Mesendoderm (in vitro differentiated cells): ENCODE data around the gene SHROOM2.

Experiments used
- DNase-seq: peaks from one replicate; pipeline ENCODE4 v3.0.0; 2013
- H2AK5ac ChIP-seq: 2 replicates; pipeline ENCODE4 v1.6.1; 2013; ENCODE audit warnings: low read length, inconsistent platforms
- H2BK120ac ChIP-seq: 2 replicates; pipeline ENCODE4 v1.6.1; 2013; ENCODE audit warnings: low read depth, mild to moderate bottlenecking, low read length, moderate library complexity, mixed read lengths
- H2BK15ac ChIP-seq: replicated peaks from 2 replicates; pipeline ENCODE4 v1.6.1; 2013; ENCODE audit warnings: low read depth, mild to moderate bottlenecking, moderate library complexity
- H2BK5ac ChIP-seq: 2 replicates; pipeline ENCODE4 v1.6.1; 2013; ENCODE audit warnings: low read length, inconsistent platforms
- H3K18ac ChIP-seq: 2 replicates; pipeline ENCODE4 v1.6.1; 2013; ENCODE audit warnings: mild to moderate bottlenecking, low read length, mixed read lengths
- H3K23ac ChIP-seq: one replicate; pipeline ENCODE4 v1.6.1; 2013; ENCODE audit warnings: low read length
- H3K27ac ChIP-seq: 2 replicates; pipeline ENCODE4 v1.5.1; 2013; ENCODE audit warnings: low read depth, mild to moderate bottlenecking, inconsistent platforms, low read length, moderate library complexity
- H3K27me3 ChIP-seq: 2 replicates; pipeline ENCODE4 v1.6.1; 2013; ENCODE audit warnings: low read length, control low read depth, mild to moderate bottlenecking, inconsistent platforms; ENCODE audit not compliant: insufficient read depth, poor library complexity
- H3K36me3 ChIP-seq: 2 replicates; pipeline ENCODE4 v1.6.1; 2013; ENCODE audit warnings: low read length, inconsistent platforms; ENCODE audit not compliant: control insufficient read depth, insufficient read depth
- H3K4ac ChIP-seq: one replicate; pipeline ENCODE4 v1.6.1; 2013; ENCODE audit warnings: low read depth, mild to moderate bottlenecking, low read length, moderate library complexity
- H3K4me1 ChIP-seq: 2 replicates; pipeline ENCODE4 v1.6.1; 2013; ENCODE audit warnings: low read depth, low read length, inconsistent platforms; ENCODE audit not compliant: control insufficient read depth
- H3K4me2 ChIP-seq: 2 replicates; pipeline ENCODE4 v1.6.1; 2013; ENCODE audit warnings: low read length
- H3K4me3 ChIP-seq: 2 replicates; pipeline ENCODE4 v1.5.1; 2013; ENCODE audit warnings: mild to moderate bottlenecking, low read length
- H3K56ac ChIP-seq: one replicate; pipeline ENCODE4 v1.6.1; 2013; ENCODE audit warnings: low read length
- H3K79me1 ChIP-seq: 2 replicates; pipeline ENCODE4 v1.6.1; 2013; ENCODE audit warnings: low read length, inconsistent platforms
- H3K79me2 ChIP-seq: 2 replicates; pipeline ENCODE4 v1.6.1; 2013; ENCODE audit warnings: mild to moderate bottlenecking, low read length; ENCODE audit not compliant: control insufficient read depth, insufficient read depth
- H3K9ac ChIP-seq: 2 replicates; pipeline ENCODE4 v1.6.1; 2013; ENCODE audit warnings: low read length, inconsistent platforms
- H4K5ac ChIP-seq: one replicate; pipeline ENCODE4 v1.6.1; 2013; ENCODE audit warnings: low read length
- H4K8ac ChIP-seq: one replicate; pipeline ENCODE4 v1.6.1; 2013; ENCODE audit warnings: low read depth, mild to moderate bottlenecking, control low read depth, low read length, moderate library complexity
- WGBS: extraction: QIAGEN DNeasy Blood & Tissue Kit; methylation state at CpG from one replicate; pipeline ENCODE4 v1.1.7; 2013; ENCODE audit warnings: low lambda C conversion rate, missing lambda C conversion rate; ENCODE audit not compliant: insufficient coverage; ENCODE audit errors: extremely low coverage; 5-methylcytosine and 5-hydroxymethylcytosine counted together

Gene SHROOM2

DNA sequence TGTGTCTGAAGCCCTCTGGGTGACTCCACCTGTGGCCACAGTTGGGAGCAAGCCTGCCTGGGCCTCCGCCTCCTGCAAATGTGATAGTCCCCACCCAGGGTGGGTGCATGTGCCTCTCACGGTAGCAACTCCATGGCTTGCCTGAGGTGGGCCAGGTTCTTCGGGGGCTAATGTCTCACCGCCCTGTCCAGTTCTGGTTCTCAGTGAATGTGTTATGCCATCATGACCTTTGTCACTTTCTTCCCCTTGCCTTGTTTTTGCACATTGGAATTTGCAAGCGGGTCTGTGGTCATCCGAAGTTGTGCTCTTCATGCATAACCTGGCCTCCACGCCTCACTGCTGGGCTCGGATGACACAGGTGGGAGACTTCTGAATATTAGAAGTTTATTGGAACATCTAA, 39.7 kb downstream of the SHROOM2 start:
- DNase-seq = no peak
- Histone ChIP-seq H3K4me2 (no peak overlapping the region), H3K27ac (no peak overlapping the region), H3K79me2 (peaks cover 1% of the 10 kb centered on the region), H3K23ac (no peak overlapping the region), H3K4ac (no peak overlapping the region), H3K36me3 (no peaks in the 10 kb centered on the region), H2BK120ac (no peak overlapping the region), H3K4me3 (no peak overlapping the region), H3K9ac (no peak overlapping the region), H3K79me1 (no peaks in the 10 kb centered on the region), H2BK5ac (no peak overlapping the region), H2BK15ac (no peak overlapping the region), H3K56ac (no peak overlapping the region), H3K27me3 (no peaks in the 10 kb centered on the region), H4K5ac (no peak overlapping the region), H4K8ac (no peak overlapping the region), H2AK5ac (no peak overlapping the region), H3K4me1 (peaks cover 3% of the 10 kb centered on the region), H3K18ac (no peak overlapping the region)
- no CpG with 5 or more reads among the region's 8 CpGs for WGBS

DNA sequence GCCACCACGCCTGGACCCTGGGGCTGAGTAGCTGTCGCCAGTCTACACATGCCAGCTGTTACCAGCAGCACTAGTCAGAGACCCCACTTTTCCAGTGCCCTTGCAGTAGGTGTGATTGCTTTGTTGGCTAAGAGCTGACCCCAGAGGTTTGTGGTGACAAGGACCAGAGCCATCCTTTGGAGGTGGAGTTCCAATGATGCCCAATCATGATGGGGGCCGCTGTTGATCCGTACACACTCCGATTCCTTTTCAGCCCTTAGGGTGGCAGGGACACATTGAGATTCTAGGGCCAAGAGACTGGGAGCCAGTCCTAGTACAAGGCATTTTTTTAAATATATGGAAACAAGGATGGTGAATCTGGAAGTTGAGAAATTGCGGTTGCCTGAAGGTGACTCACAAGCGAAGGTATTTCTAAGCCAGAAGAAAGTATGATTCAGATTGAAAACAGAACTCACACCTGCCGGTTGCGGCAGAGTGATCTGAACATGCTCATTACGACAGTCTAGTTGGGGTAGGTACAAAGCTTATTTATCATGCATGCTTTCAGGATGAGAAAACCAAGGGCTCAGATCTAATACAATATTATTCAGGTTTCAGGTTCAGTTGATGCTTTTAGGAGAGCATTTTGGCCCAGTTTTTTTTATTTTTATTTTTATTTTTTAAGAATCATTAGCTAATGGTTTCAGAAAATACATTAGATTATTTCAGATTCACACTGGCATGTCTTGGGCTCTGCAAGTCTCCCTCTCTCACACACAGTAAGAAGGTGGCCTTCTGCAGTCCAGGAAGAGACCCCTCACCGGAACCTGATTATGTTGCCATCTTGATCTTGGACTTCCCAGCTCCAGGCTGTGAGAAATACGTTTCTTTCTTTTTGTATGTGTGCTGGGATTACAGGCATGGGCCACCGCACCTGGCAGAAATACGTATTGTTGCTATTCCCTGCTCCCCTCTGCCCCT, 43.4 kb downstream of the SHROOM2 start:
- no peak overlapping the region for H3K9ac ChIP-seq
- no CpG with 5 or more reads among the region's 14 CpGs for WGBS
- H3K27ac ChIP-seq = no peak overlapping the region

DNA sequence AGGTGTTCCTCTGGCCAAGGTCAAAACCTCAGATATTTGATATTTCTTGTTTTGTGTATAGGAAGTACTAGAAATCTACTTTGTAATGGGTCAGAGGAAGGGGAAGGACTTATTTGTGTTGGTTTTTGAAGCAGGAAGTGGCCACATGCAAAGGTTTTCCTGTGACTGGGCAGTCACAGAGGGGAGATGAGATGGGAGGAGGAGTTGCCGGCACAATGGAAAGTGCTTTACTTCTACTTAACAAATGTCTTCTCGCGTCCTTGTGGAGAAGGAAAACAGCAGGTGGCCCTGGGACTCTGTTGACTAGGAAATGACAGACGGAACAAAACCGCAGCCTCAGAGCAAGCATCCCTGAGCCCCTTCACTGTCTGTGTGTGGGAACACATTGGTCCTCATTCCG, 46.6 kb downstream of the SHROOM2 start:
- Histone ChIP-seq H3K36me3 (no peaks in the 10 kb centered on the region), H3K4me3 (no peak overlapping the region), H3K27ac (peak overlapping the region; percentile 34), H3K79me2 (peaks cover 2% of the 10 kb centered on the region), H3K56ac (no peak overlapping the region), H3K79me1 (no peaks in the 10 kb centered on the region), H2BK5ac (no peak overlapping the region), H2BK15ac (no peak overlapping the region), H3K18ac (no peak overlapping the region), H3K9ac (no peak overlapping the region), H4K8ac (no peak overlapping the region), H4K5ac (no peak overlapping the region), H3K23ac (no peak overlapping the region), H3K4me1 (peaks cover 3% of the 10 kb centered on the region), H3K27me3 (no peaks in the 10 kb centered on the region), H3K4ac (no peak overlapping the region), H3K4me2 (no peak overlapping the region), H2AK5ac (no peak overlapping the region), H2BK120ac (no peak overlapping the region)
- no CpG with 5 or more reads among the region's 6 CpGs for WGBS
- peak; percentile 71 for DNase-seq

More for the DNA sequence above, 43.4 kb downstream of the SHROOM2 start:
- peaks cover 6% of the 10 kb centered on the region for H3K4me1 ChIP-seq
- no peak overlapping the region for H3K4me3 ChIP-seq
- H3K36me3 ChIP-seq = no peaks in the 10 kb centered on the region
- H2BK5ac ChIP-seq = no peak overlapping the region
- DNase-seq = no peak
- no peak overlapping the region for H3K18ac ChIP-seq
- H2AK5ac ChIP-seq = no peak overlapping the region
- H2BK120ac ChIP-seq = no peak overlapping the region
- no peak overlapping the region for H3K56ac ChIP-seq
- no peaks in the 10 kb centered on the region for H3K79me1 ChIP-seq
- no peak overlapping the region for H3K23ac ChIP-seq
- no peak overlapping the region for H2BK15ac ChIP-seq
- peaks cover 3% of the 10 kb centered on the region for H3K79me2 ChIP-seq
- no peaks in the 10 kb centered on the region for H3K27me3 ChIP-seq
- no peak overlapping the region for H3K4ac ChIP-seq
- H3K4me2 ChIP-seq = no peak overlapping the region
- no peak overlapping the region for H4K5ac ChIP-seq
- H4K8ac ChIP-seq = no peak overlapping the region

DNA sequence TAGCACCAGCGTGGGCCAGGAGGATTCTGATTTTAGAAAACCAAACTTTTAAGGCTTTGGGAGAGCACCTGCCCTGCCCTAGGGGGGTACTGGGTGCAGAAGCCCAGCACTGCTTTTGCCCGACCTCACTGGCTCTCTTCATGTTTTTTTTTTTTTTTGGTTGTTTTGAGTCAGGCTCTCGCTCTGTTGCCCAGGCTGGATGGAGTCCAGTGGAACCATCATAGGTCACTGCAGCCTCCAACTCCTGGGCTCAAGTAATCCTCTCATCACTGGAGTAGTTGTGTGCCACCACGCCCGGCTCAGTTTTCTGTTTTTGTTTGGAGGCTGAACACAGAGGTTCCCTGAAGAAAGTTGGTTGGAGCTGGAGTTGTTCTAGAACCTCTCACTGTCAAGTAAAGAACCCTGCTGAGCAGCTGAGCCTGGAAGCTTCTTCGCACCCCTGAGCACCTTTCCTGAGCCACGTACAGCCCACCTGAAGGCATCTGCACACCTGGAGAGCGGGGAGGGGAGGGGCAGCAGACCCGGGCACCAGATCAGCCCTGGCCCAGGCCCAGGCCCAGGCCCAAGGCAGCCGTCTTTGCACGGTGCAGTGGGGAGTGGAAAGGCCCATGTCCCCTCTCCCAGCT, 49.5 kb downstream of the SHROOM2 start:
- Histone ChIP-seq H3K4me3 (no peak overlapping the region), H3K4ac (no peak overlapping the region), H3K27me3 (no peaks in the 10 kb centered on the region), H2BK120ac (no peak overlapping the region), H3K27ac (no peak overlapping the region), H3K4me2 (no peak overlapping the region), H3K9ac (no peak overlapping the region), H3K79me1 (no peaks in the 10 kb centered on the region), H2BK15ac (no peak overlapping the region), H3K79me2 (peaks cover 2% of the 10 kb centered on the region), H3K18ac (no peak overlapping the region), H4K5ac (no peak overlapping the region), H3K4me1 (peaks cover 3% of the 10 kb centered on the region), H3K36me3 (no peaks in the 10 kb centered on the region), H3K56ac (no peak overlapping the region), H2BK5ac (no peak overlapping the region), H2AK5ac (no peak overlapping the region), H3K23ac (no peak overlapping the region), H4K8ac (no peak overlapping the region)
- WGBS = no CpG with 5 or more reads among the region's 11 CpGs
- DNase-seq = no peak

DNA sequence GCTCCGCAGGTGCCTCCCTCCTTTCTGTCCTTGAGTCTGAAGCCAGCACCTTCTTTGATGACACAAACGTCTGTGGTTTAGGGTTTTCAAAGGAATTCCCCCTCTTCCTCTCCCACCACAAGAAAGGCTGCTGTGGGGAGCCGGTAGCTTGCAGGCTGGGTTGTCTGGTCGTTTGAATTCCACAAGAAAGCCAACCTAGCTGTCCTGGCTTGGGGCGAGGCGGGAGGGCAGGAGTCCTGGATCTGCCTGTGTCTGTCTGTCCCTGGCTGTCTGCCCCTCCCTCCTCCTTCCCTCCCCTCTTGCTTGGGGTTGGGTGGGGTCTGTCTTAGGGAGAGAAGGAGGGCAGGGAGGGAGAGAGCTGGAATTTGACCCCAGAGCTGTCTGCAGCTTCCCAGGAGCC, 56.3 kb downstream of the SHROOM2 start:
- Histone ChIP-seq H3K36me3 (no peaks in the 10 kb centered on the region), H2BK5ac (no peak overlapping the region), H3K79me2 (peaks cover 2% of the 10 kb centered on the region), H2BK120ac (no peak overlapping the region), H3K27me3 (no peaks in the 10 kb centered on the region), H2BK15ac (no peak overlapping the region), H3K4me3 (no peak overlapping the region), H3K79me1 (no peaks in the 10 kb centered on the region), H3K23ac (no peak overlapping the region), H2AK5ac (no peak overlapping the region), H4K5ac (no peak overlapping the region), H3K4me1 (no peaks in the 10 kb centered on the region), H3K18ac (no peak overlapping the region), H4K8ac (no peak overlapping the region), H3K27ac (peak overlapping the region; percentile 48), H3K4ac (no peak overlapping the region), H3K56ac (peak overlapping the region; percentile 60), H3K9ac (peak overlapping the region; percentile 13), H3K4me2 (no peak overlapping the region)
- no CpG with 5 or more reads among the region's 6 CpGs for WGBS
- peak; percentile 73 for DNase-seq
